Measurements from ENCODE around the gene KCP.

Gene KCP

DNA sequence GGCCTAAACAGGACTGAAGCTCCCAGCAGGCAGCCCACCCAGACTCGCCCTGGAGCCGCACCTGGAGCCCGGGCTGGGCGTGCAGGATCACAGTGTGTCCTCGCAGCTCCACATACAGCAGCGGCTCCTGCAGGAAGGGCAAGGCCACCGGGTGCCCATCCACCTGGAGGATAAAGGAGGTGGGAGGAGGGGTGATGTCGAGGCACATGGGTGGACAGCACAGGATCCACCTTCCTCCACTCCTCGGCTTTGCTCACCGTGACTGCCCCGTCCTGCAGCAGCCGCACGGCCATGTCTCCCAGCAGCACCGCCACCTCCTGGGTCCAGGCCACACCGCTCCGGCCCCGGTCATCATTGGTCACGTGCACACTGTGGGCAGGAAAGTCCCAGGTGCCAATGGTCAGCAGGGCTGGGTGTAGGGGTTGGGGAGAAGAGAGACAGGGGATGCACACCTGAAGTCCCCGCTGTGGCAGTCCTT, 31.0 kb downstream of the KCP start:
- no peak for TF ChIP-seq CTCF (IDR thresholded peaks at IDR 0.05; ENCODE audit: low read depth, low read length)
- no peak for DNase-seq (ENCODE audit: extremely low read depth, low read depth)

DNA sequence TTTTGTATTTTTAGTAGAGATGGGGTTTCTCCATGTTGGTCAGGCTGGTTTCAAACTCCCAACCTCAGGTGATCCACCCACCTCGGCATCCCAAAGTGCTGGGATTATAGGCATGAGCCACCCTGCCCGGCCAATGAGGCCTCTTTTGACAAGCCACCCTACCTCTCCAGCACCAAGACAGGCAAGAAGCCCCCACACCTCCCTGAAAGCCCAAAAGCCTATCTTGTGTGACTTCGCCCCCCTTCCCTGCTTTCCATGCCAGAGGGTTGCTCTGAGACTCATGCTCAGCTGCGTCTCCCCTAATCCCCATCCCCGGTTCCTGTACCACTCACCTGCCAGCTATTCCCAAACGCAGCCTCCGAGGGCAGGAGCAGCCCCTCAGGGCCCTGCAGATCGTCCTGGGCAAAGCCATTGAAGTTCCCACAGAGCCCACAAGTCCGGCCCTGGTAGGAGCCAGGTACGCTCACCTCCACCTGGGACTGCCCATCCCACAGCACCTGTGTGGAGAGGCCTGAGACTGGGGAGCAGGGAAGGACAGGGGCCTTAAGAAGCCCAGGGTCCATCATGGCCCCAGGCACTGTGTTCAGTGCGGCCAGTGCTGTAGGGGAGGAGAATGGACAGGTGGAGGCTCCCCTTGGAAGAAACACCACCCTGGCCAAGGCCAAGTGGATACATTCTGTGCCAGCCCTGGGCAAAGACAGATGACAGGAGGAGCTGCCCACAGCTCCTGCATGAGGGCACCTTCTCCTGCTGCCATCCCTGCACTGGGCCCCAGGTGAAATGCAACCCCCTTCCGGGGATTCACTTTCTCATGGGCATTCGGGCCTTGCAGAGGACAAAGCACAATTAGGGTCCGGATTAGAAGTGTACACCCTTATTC, 32.0 kb downstream of the KCP start:
- DNase-seq (ENCODE audit: extremely low read depth, low read depth) = no peak
- no peak for TF ChIP-seq CTCF (IDR thresholded peaks at IDR 0.05; ENCODE audit: low read depth, low read length)

DNA sequence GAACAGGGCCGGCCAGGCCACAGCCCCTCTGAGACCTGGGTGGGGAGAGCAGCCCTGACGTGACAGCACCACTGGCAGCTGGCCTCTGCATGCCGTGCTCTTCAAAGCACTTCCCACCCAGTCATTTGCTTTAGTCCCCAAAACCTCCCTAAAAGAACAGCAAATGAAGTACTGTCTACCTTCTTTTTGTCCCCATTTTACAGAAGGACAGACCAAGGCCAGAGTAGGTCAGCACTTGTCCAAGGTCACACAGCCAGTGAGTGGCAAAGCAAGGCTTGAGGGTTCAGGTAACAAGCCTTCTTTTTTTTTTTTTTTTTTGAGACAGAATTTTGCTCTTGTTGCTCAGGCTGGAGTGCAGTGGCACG, 32.8 kb downstream of the KCP start:
- DNase-seq (ENCODE audit: extremely low read depth, low read depth) = no peak
- TF ChIP-seq CTCF (IDR thresholded peaks at IDR 0.05; ENCODE audit: low read depth, low read length) = no peak

GRCh38 chr7:128876978-128877755, 33.3 kb downstream of the KCP start:
- TF ChIP-seq CTCF (IDR thresholded peaks at IDR 0.05; ENCODE audit: low read depth, low read length) = no peak

GRCh38 chr7:128876586-128876977, 33.9 kb downstream of the KCP start:
- no peak for DNase-seq (ENCODE audit: extremely low read depth, low read depth)
- no peak for TF ChIP-seq CTCF (IDR thresholded peaks at IDR 0.05; ENCODE audit: low read depth, low read length)

More at GRCh38 chr7:128876978-128877755, 33.3 kb downstream of the KCP start:
- DNase-seq (ENCODE audit: extremely low read depth, low read depth) = no peak

DNA sequence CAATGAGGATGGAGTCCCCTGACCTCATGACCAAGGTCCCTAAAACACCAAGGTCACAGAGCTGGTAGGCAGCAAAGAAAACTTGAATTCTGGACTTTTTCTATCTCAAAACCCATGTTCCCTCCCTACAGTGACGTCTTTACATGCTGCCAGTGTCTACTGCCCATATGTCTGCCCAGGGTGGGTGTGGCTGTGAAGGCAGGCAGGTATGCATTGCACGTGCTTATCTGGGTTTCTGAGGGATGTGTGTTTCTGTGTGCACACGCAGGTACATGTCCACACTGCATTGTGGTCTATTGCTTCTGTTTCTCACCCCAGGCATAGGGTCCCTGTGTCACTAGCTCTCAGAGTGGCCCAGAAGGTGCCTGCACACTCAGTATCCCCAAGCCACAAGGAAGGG, 34.4 kb downstream of the KCP start:
- no peak for DNase-seq (ENCODE audit: extremely low read depth, low read depth)
- no peak for TF ChIP-seq CTCF (IDR thresholded peaks at IDR 0.05; ENCODE audit: low read depth, low read length)

DNA sequence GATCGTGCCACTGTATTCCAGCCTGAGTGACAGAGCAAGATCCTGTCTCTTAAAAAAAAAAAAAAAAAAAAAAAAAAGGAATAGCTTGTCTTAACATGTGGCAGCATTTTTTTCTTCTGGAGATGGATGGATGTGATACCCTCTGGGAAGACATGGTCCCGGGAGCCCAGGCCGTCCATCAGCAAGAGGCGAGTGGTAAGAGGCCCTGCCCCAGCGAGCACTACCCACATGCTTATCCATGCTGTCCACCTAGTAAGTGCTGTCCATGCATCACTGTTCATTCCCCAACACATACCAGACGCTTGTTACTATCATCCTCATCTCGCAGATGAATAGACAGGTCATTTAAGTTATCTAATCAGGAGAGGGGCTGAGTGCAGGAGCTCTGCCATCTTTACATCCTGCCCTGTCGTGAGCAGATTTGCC, 35.0 kb downstream of the KCP start:
- DNase-seq (ENCODE audit: extremely low read depth, low read depth) = no peak
- TF ChIP-seq CTCF (IDR thresholded peaks at IDR 0.05; ENCODE audit: low read depth, low read length) = no peak
